Activated T-helper 2 cell treated with anti-CD3 and anti-CD28 coated beads, Interferon-gamma antibody, Interleukin-2, Interleukin-4, amounts not matched to agents 10 μg/mL and 5 μg/mL and 100 μg/mL, durations not matched to agents 14 hours and 24 hours and 36 hours (primary cell): ENCODE measurements around the gene FGD1. TPM values are rescaled to one million over a fixed set of nuclear protein-coding genes. Genes with fewer than 3 reads are reported as not detected.
A peak's percentile ranks its signal among the peaks of the same experiment; 100 is the strongest.
"Not testable (repeated sequence)": the region's sequence is repeated elsewhere in the genome, so short reads cannot be mapped to it uniquely, and the experiment has no call there.

Experiments used
- DNase-seq: peaks from one replicate; pipeline ENCODE4 v3.0.0; 2021; ENCODE audit warnings: low spot score
- H3K27ac Mint-ChIP-seq: one replicate; pipeline ENCODE4 v1.8.0; 2021; ENCODE audit warnings: mixed read lengths
- H3K27me3 Mint-ChIP-seq: one replicate; pipeline ENCODE4 v1.8.0; 2021; ENCODE audit warnings: low read depth, mixed read lengths
- H3K36me3 Mint-ChIP-seq: one replicate; pipeline ENCODE4 v1.8.0; 2021; ENCODE audit warnings: low read depth, mixed read lengths
- H3K4me1 Mint-ChIP-seq: one replicate; pipeline ENCODE4 v1.8.0; 2021; ENCODE audit warnings: low read depth, mixed read lengths
- H3K4me3 Mint-ChIP-seq: one replicate; pipeline ENCODE4 v1.8.0; 2021; ENCODE audit warnings: low read depth, mild to moderate bottlenecking, moderate library complexity, mixed read lengths
- H3K9me3 Mint-ChIP-seq: one replicate; pipeline ENCODE4 v1.8.0; 2021; ENCODE audit warnings: mixed read lengths
- intact Hi-C: fragments of 100-400 bp; cut with micrococcal nuclease; formaldehyde crosslinking; loops from one replicate; pipeline ENCODE4 v1.15.1; 2023
- total RNA-seq: library from RNA; stranded (reverse); gene quantifications from 2 replicates; pipeline ENCODE4 v1.2.3, GENCODE V29; 2022

The FGD1 gene
- total RNA-seq, 1 donor from 2014 or later: 0.11 TPM

DNA sequence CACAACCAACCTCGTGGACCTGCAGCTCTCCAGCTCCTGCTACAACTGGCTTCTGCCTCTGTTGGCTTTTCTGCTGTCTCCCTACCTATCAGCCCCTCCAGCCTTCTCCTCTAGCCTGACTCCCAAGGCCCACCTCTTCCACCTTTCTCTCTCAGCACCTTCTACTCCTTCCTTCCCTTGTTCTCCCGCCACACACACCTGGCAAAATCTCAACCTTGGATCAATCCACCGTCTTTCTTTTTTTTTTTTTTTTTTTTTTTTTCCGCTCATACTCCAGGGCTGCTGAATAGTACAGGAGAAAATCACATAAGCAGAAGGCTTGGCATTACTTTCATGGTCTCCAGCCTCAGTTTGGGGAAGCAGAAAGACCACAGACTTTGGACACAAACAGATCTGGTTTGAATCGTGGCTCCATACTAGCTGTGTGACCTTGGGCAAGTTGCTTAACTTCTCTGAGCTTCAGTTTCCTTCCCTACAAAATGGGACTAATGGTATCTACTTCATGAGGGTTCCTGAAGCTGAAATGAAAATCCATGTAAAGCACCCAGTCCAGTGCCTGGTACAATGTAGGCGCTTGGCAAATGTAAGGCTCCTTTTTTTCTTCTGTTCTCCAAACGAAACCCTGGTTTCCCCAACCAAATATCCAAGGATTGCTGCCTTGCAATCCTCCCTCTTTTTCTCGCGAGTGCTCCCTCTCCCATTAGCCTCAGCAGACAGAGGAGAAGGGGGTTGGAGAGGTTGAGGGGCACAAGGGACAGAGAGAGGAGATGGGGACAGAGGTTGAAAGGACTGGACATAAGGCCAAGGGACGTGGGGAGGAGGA lies 1.7 kb downstream of the FGD1 start:
- Mint-ChIP-seq H3K27ac (no peak overlapping the region), H3K36me3 (no peaks in the 10 kb centered on the region), H3K9me3 (no peaks in the 10 kb centered on the region), H3K27me3 (peaks cover 49% of the 10 kb centered on the region), H3K4me3 (peak overlapping the region; percentile 52), H3K4me1 (peaks cover 6% of the 10 kb centered on the region)
- intact Hi-C loops: no loop called here
- DNase-seq: no peak

GRCh38 chrX:54492340-54492739 lies 3.7 kb downstream of the FGD1 start:
- no peak for DNase-seq
- Mint-ChIP-seq H3K36me3 (no peaks in the 10 kb centered on the region), H3K27ac (no peak overlapping the region), H3K9me3 (no peaks in the 10 kb centered on the region), H3K4me3 (no peak overlapping the region), H3K4me1 (peaks cover 6% of the 10 kb centered on the region), H3K27me3 (peaks cover 37% of the 10 kb centered on the region)
- intact Hi-C loops: no loop called here

DNA sequence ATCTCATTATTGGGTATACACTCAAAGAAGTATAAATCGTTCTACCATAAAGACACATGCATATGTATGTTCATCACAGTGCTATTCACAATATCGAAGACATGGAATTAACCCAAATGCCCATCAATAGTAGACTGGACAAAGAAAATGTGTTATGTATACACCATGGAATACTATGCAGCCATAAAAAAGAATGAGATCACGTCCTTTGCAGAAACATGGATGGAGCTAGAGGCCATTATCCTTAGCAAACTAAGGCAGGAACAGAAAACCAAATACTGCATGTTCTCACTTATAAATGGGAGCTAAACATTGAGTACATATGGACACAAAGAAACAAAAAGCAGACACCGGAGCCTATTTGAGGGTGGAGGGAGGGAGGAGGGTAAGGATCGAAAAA lies 6.2 kb downstream of the FGD1 start:
- peaks cover 25% of the 10 kb centered on the region for H3K27me3 Mint-ChIP-seq
- H3K9me3 Mint-ChIP-seq, DNase-seq, H3K4me3 Mint-ChIP-seq, intact Hi-C loops, H3K27ac Mint-ChIP-seq, H3K4me1 Mint-ChIP-seq, H3K36me3 Mint-ChIP-seq: not testable (repeated sequence)

DNA sequence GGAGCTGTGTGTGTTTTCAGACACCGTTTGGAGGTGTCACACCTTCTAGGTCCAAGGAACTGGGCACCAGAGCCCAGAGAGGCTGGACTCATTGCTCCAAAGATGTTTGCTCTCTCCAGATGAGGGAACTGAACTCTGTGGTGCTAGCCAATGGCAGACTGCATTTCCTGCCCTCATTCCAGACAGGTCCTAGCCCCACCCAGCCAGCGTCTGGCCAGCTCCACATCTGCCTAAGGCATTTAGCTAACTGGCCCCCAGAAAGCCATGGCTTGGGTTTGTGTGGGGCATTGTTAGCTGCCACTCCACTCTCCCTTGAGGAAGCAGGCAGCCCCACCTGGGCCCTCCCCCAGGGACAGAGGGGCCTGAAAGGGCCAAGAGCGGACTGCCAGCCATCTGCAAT lies 11.4 kb downstream of the FGD1 start:
- intact Hi-C loops: no loop called here
- Mint-ChIP-seq H3K27ac (no peak overlapping the region), H3K9me3 (no peaks in the 10 kb centered on the region), H3K27me3 (no peaks in the 10 kb centered on the region), H3K4me3 (no peak overlapping the region), H3K36me3 (no peaks in the 10 kb centered on the region), H3K4me1 (no peaks in the 10 kb centered on the region)
- DNase-seq: no peak

- no peaks in the 10 kb centered on the region for H3K27me3 Mint-ChIP-seq
- intact Hi-C loops: no loop called here
These were observed 12.1 kb downstream of the FGD1 start for GRCh38 chrX:54483946-54484345.

DNA sequence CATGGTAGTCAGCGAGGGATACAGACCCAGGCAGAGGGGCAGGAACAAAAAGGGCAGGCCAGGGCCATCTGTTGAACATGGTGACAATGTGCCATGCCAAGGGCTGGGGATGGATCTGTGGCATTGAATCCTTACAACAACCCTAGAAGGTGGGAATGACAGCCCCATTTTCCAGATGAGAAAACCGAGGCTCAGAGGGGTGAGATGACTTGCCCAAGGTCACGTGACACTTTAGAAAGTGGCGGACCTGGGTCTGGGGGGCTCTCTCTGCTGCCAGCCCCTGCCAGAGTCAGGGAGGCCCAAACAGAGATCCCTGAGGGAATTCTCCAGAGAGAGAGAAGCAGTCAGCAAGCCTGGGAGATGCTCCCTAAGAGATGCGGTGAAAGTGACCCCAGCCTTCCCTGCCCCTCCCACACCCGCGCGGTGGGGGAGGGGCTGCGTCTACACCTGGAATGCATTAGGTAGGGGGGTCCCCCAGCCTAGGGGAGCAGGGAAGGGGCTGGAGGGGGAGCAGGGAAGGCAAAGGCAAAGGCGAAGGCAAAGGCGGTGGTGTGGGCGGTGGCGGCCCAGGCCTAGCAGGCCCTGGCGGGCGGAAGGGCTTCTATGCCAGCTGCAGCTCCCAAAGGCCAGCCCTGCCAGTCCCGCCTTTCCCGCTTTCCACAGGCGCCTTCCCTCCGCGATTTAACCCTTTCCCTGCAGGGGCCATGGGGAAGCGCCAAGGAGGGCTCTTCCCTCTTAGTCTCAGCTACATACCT lies 13.0 kb downstream of the FGD1 start:
- intact Hi-C loops: no loop called here
- Mint-ChIP-seq H3K27ac (no peak overlapping the region), H3K4me1 (no peaks in the 10 kb centered on the region), H3K36me3 (no peaks in the 10 kb centered on the region), H3K4me3 (no peak overlapping the region), H3K27me3 (no peaks in the 10 kb centered on the region), H3K9me3 (no peaks in the 10 kb centered on the region)
- no peak for DNase-seq

More at GRCh38 chrX:54483946-54484345, 12.1 kb downstream of the FGD1 start:
- Mint-ChIP-seq H3K9me3 (no peaks in the 10 kb centered on the region), H3K4me1 (no peaks in the 10 kb centered on the region), H3K27ac (no peak overlapping the region), H3K4me3 (no peak overlapping the region), H3K36me3 (no peaks in the 10 kb centered on the region)
- DNase-seq: no peak

DNA sequence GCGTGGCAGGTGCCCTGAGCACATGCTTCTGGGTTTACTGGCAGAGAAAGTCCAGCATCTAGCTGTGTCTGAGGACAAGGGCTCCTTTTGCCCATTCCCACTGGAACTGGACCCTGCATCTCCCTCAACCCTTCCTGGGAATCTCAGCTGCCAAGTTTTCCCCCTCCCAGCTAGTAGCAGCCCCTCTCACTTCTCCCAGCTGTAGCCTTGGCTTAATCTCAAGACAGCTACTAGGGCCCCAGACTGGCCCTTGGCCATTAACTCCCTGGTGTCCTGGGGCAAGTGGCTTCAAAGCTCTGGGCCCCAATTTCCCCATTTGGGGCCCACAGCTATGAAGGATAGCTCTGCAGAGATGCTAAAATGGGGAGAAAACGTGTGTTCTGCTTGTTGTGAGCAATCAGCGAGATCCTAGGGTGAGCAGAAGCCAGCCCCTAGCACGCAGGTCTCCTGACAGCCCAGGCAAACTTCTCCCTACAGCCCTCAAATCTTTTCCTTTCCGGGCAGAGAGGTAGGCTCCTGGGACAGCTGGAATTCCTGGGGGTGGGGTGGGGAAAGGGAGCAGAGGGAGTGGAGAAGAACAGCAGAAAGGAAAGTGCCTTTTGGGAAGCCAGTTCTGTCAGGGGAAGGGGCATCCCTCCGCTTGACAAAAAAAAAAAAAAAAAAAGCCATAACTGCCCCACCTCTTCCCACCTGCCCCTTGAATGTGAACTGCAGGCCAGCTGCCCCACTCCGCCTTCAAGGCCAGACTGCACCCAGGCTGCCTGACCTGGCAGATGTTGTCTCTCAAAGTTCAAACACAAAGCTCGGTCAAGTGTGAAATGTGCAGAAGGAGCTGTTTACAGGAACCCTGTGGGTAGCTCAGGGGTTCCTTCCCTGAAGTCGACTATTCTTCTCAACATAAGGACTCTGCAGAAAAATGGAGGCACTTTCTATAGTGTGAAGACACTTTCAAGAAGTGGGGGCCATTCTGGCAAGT lies 16.6 kb downstream of the FGD1 start:
- intact Hi-C loops: no loop called here

GRCh38 chrX:54473993-54474859 lies 21.8 kb downstream of the FGD1 start:
- no peaks in the 10 kb centered on the region for H3K27me3 Mint-ChIP-seq
- H3K27ac Mint-ChIP-seq: no peak overlapping the region
- no peak for DNase-seq
- no peaks in the 10 kb centered on the region for H3K9me3 Mint-ChIP-seq
- no peaks in the 10 kb centered on the region for H3K36me3 Mint-ChIP-seq
- no peak overlapping the region for H3K4me3 Mint-ChIP-seq
- intact Hi-C loops: no loop called here
- H3K4me1 Mint-ChIP-seq: no peaks in the 10 kb centered on the region

More for the DNA sequence above, 16.6 kb downstream of the FGD1 start:
- H3K9me3 Mint-ChIP-seq: no peaks in the 10 kb centered on the region
- H3K36me3 Mint-ChIP-seq: no peaks in the 10 kb centered on the region
- no peak overlapping the region for H3K27ac Mint-ChIP-seq
- H3K4me3 Mint-ChIP-seq: no peak overlapping the region
- H3K27me3 Mint-ChIP-seq: no peaks in the 10 kb centered on the region
- H3K4me1 Mint-ChIP-seq: no peaks in the 10 kb centered on the region
- DNase-seq: no peak

DNA sequence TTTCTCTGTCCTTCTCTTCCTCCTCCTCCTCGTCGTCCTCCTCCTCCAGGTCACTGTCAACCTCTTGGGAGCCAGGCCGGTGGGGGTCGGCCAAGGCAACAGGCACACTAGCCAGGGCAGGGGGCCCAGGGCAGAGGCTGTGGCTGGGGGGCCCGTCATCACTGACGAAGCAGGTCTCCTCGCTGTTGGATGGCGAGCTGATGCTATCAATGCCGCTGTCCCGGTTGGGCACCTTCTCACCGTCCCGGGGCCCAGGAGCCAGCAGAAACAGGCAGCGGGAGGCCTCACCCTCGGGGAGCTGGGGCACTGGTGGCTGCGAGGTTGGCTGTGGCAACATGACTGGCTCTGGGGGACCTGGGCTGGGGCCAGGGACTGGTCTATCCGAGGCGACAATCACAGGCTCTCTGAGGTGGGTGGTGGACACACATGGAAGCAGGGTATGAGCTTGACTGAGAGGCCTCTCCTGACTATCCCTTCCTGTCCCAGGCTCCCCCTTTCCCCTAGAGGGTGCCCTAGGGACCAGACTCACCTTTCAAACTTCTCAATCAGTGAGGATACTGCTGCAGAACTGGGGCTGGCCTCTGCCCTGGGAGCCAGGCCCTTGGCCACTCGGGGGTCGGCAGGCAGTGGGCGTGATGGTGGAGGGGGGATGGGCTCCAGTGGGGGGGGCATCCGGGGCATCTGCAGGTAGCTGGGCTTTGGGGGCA lies 25.8 kb downstream of the FGD1 start:
- H3K27me3 Mint-ChIP-seq: no peaks in the 10 kb centered on the region
- no peaks in the 10 kb centered on the region for H3K36me3 Mint-ChIP-seq
- no peak for DNase-seq
- H3K27ac Mint-ChIP-seq: no peak overlapping the region
- H3K4me1 Mint-ChIP-seq: no peaks in the 10 kb centered on the region
- no peak overlapping the region for H3K4me3 Mint-ChIP-seq
- intact Hi-C loops: no loop called here
- H3K9me3 Mint-ChIP-seq: no peaks in the 10 kb centered on the region

DNA sequence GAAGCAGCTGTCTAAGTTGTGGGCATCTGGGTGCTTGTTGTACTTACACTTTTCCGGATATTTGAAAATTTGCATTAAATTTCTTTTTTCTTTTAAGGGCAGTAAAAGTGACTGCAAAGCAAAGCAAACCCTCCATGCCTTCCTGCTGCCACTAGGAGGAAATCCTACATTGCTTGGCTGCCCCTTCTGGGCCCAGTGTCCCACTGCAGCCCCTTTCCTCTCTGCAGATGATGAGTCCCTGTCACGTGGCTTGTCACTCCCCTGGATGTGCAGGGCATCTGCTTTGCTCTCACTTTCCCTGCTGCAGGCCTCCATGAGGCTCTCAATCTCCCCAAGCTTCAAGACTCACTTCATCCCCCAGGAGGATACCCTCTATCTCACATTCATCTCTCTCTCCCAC lies 43.1 kb downstream of the FGD1 start:
- H3K9me3 Mint-ChIP-seq: no peaks in the 10 kb centered on the region
- no peaks in the 10 kb centered on the region for H3K4me1 Mint-ChIP-seq
- no peak for DNase-seq
- H3K36me3 Mint-ChIP-seq: no peaks in the 10 kb centered on the region
- no peaks in the 10 kb centered on the region for H3K27me3 Mint-ChIP-seq
- intact Hi-C loops: no loop called here
- H3K27ac Mint-ChIP-seq: no peak overlapping the region
- no peak overlapping the region for H3K4me3 Mint-ChIP-seq

GRCh38 chrX:54449929-54450328 lies 46.1 kb downstream of the FGD1 start:
- intact Hi-C loops: no loop called here
- no peaks in the 10 kb centered on the region for H3K27me3 Mint-ChIP-seq
- H3K4me1 Mint-ChIP-seq: no peaks in the 10 kb centered on the region
- H3K4me3 Mint-ChIP-seq: no peak overlapping the region
- no peak overlapping the region for H3K27ac Mint-ChIP-seq
- DNase-seq: no peak
- H3K36me3 Mint-ChIP-seq: peaks cover 1% of the 10 kb centered on the region
- no peaks in the 10 kb centered on the region for H3K9me3 Mint-ChIP-seq
